Stimulated activated CD8-positive, alpha-beta memory T cell treated with anti-CD3 and anti-CD28 coated beads, Interleukin-4, amount 100 ng/mL, for 48 hours (primary cell): ENCODE measurements around the gene EGFR.

Experiments
- DNase-seq: peaks from one replicate; pipeline ENCODE4 v3.0.0-alpha.2; 2020

EGFR gene

GRCh38 chr7:55178292-55178862, 159.6 kb downstream of the EGFR start:
- no peak for DNase-seq

- no peak for DNase-seq
These were observed 160.3 kb downstream of the EGFR start for GRCh38 chr7:55178863-55179773.

- no peak for DNase-seq
These were observed 161.3 kb downstream of the EGFR start for GRCh38 chr7:55179931-55180682.

- no peak for DNase-seq
These were observed 162.2 kb downstream of the EGFR start for GRCh38 chr7:55180963-55181542.

GRCh38 chr7:55181762-55182161, 162.9 kb downstream of the EGFR start:
- no peak for DNase-seq

- DNase-seq, result no peak
These were observed 165.1 kb downstream of the EGFR start for GRCh38 chr7:55183897-55184296.

GRCh38 chr7:55185321-55185802, 166.5 kb downstream of the EGFR start:
- DNase-seq, result no peak

- DNase-seq, result no peak
These were observed 167.3 kb downstream of the EGFR start for GRCh38 chr7:55185941-55186609.

- no peak for DNase-seq
These were observed 169.1 kb downstream of the EGFR start for GRCh38 chr7:55187701-55188491.

- DNase-seq, result no peak
These were observed 169.8 kb downstream of the EGFR start for GRCh38 chr7:55188590-55189138.

GRCh38 chr7:55189146-55189766, 170.4 kb downstream of the EGFR start:
- DNase-seq, result no peak

- no peak for DNase-seq
These were observed 171.1 kb downstream of the EGFR start for GRCh38 chr7:55189878-55190436.

GRCh38 chr7:55190511-55191160, 171.8 kb downstream of the EGFR start:
- DNase-seq, result no peak

GRCh38 chr7:55191161-55191925, 172.5 kb downstream of the EGFR start:
- peak; percentile 6 for DNase-seq

- peak; percentile 5 for DNase-seq
These were observed 173.3 kb downstream of the EGFR start for GRCh38 chr7:55191926-55192692.

- DNase-seq, result no peak
These were observed 173.9 kb downstream of the EGFR start for GRCh38 chr7:55192723-55193122.

- DNase-seq, result peak; percentile 10
These were observed 174.4 kb downstream of the EGFR start for GRCh38 chr7:55193245-55193644.

GRCh38 chr7:55194522-55194921, 175.7 kb downstream of the EGFR start:
- peak; percentile 0 for DNase-seq
